OCI-LY1 (cell line): ENCODE results near the gene TENM4.

ENCODE experiments used
- H2AFZ ChIP-seq: fragments of 200-600 bp; sonication (generic), shearing (Covaris generic); 2 replicates; pipeline ENCODE4 v1.6.0; 2014; ENCODE audit warnings: antibody characterized with exemption, mild to moderate bottlenecking, low read length
- H3F3A ChIP-seq: fragments of 200-600 bp; sonication (generic), shearing (Covaris generic); 2 replicates; pipeline ENCODE4 v1.6.0; 2014; ENCODE audit warnings: mild to moderate bottlenecking, antibody characterized with exemption, low read length, moderate library complexity; ENCODE audit not compliant: insufficient read depth
- H3K27ac ChIP-seq: fragments of 200-600 bp; sonication (generic); 2 replicates; pipeline ENCODE4 v1.5.1; 2014; ENCODE audit warnings: low read length, mixed run types, mild to moderate bottlenecking, low read depth; ENCODE audit not compliant: poor library complexity, severe bottlenecking
- H3K27me3 ChIP-seq: fragments of 200-600 bp; sonication (generic); 2 replicates; pipeline ENCODE4 v1.6.0; 2014; ENCODE audit warnings: antibody characterized with exemption, mild to moderate bottlenecking, low read length, moderate library complexity; ENCODE audit not compliant: insufficient read depth
- H3K36me3 ChIP-seq: fragments of 200-600 bp; sonication (generic); 2 replicates; pipeline ENCODE4 v1.6.1; 2014; ENCODE audit warnings: mild to moderate bottlenecking, antibody characterized with exemption, low read length, moderate library complexity, mixed read lengths; ENCODE audit not compliant: insufficient read depth
- H3K4me1 ChIP-seq: fragments of 200-600 bp; sonication (generic); 2 replicates; pipeline ENCODE4 v1.5.1; 2014; ENCODE audit warnings: mild to moderate bottlenecking, low read length, moderate library complexity; ENCODE audit not compliant: insufficient read depth, severe bottlenecking
- H3K4me2 ChIP-seq: fragments of 200-600 bp; sonication (generic), shearing (Covaris generic); 2 replicates; pipeline ENCODE4 v1.6.1; 2014; ENCODE audit warnings: low read length
- H3K4me3 ChIP-seq: fragments of 200-600 bp; sonication (generic); 2 replicates; pipeline ENCODE4 v1.5.1; 2014; ENCODE audit warnings: low read length, low read depth, mild to moderate bottlenecking, mixed read lengths; ENCODE audit not compliant: poor library complexity, severe bottlenecking
- H3K79me2 ChIP-seq: fragments of 200-600 bp; shearing (Covaris generic); 2 replicates; pipeline ENCODE4 v1.6.1; 2016; ENCODE audit warnings: mixed run types, low read length, mixed read lengths; ENCODE audit not compliant: insufficient read depth
- H3K9ac ChIP-seq: fragments of 200-600 bp; sonication (generic), shearing (Covaris generic); 2 replicates; pipeline ENCODE4 v1.6.1; 2014; ENCODE audit warnings: mild to moderate bottlenecking, low read length, mixed read lengths
- H3K9me2 ChIP-seq: fragments of 200-600 bp; sonication (generic), shearing (Covaris generic); 2 replicates; pipeline ENCODE4 v1.6.1; 2014; ENCODE audit warnings: low read depth, mild to moderate bottlenecking, low read length, mixed read lengths
- H3K9me3 ChIP-seq: fragments of 200-600 bp; shearing (Covaris generic); 2 replicates; pipeline ENCODE4 v1.6.1; 2014; ENCODE audit warnings: low read length, mixed read lengths
- H4K20me1 ChIP-seq: fragments of 200-600 bp; sonication (generic), shearing (Covaris generic); 2 replicates; pipeline ENCODE4 v1.6.0; 2016; ENCODE audit warnings: mild to moderate bottlenecking, low read length; ENCODE audit not compliant: insufficient read depth
- EZH2 ChIP-seq: fragments of 200-600 bp; sonication (generic), shearing (Covaris generic); IDR thresholded peaks from 2 replicates; pipeline ENCODE4 v1.8.0; 2017; ENCODE audit warnings: borderline replicate concordance, mixed run types, mild to moderate bottlenecking, antibody characterized with exemption, low read length, moderate library complexity, mixed read lengths
- TF ChIP-seq, protein P1 (sequence below): fragments of 200-600 bp; sonication (generic), shearing (Covaris generic); IDR thresholded peaks from 2 replicates; pipeline ENCODE4 v1.5.1; 2017; ENCODE audit warnings: mild to moderate bottlenecking, antibody characterized with exemption, low read length, moderate library complexity, mixed read lengths

The TENM4 gene

DNA sequence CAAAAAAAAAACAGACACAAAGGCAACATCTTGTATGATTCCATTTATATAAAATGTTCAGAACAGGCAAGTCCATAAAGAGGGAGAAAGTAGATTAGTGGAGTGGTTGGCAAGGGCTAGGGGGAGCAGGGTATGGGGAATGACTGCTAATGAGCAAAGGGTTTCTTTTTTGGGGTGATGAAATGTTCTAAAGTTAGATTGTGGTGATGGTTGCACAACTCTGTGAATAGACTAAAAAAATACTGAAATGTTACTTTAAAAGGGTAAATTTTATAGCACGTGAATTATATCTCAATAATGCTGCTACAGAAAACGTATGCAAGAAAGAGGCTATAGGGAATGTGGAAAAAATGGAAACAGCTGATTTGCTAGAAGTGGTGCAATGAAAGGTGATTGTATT lies 155.1 kb downstream of the TENM4 start:
- H3K4me2 ChIP-seq, result no peak overlapping the region

DNA sequence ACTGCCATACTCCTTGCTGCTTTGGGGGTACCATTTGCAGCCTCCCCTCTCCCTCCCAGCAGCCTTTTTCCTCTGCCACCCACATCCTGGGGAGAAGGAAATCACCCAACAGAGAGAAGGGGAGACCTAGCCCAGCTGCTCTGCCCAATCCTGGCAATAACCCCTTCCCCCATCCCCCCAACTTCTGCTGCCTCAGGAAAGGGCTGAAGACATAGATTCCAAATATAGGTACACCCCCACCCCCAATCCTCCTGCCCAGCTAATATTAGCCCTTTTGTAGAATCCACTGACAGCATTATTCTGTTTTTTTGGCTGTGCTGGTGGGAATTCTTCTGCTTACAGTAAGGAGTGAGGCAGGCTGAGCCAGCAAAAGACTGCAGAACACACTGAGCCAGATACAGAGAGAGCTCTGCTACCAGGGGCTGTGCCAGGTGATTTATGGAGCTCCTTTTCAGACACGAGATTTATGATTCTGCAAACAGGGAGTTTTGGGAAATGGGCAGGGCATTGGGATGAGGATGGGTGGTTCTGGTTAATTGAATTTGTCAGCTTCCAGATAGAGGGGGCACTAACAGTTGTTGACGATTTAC lies 164.0 kb downstream of the TENM4 start:
- no peak overlapping the region for H3K4me3 ChIP-seq
- no peaks in the 10 kb centered on the region for H3K79me2 ChIP-seq
- H3K4me1 ChIP-seq, result no peaks in the 10 kb centered on the region
- no peaks in the 10 kb centered on the region for H3K9me3 ChIP-seq
- H3K27ac ChIP-seq, result no peak overlapping the region
- no peak overlapping the region for H2AFZ ChIP-seq
- no peaks in the 10 kb centered on the region for H3K36me3 ChIP-seq
- TF ChIP-seq EZH2, result no peak
- TF ChIP-seq, protein P1, sequence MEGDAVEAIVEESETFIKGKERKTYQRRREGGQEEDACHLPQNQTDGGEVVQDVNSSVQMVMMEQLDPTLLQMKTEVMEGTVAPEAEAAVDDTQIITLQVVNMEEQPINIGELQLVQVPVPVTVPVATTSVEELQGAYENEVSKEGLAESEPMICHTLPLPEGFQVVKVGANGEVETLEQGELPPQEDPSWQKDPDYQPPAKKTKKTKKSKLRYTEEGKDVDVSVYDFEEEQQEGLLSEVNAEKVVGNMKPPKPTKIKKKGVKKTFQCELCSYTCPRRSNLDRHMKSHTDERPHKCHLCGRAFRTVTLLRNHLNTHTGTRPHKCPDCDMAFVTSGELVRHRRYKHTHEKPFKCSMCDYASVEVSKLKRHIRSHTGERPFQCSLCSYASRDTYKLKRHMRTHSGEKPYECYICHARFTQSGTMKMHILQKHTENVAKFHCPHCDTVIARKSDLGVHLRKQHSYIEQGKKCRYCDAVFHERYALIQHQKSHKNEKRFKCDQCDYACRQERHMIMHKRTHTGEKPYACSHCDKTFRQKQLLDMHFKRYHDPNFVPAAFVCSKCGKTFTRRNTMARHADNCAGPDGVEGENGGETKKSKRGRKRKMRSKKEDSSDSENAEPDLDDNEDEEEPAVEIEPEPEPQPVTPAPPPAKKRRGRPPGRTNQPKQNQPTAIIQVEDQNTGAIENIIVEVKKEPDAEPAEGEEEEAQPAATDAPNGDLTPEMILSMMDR, result no peak
- no peak overlapping the region for H3K9ac ChIP-seq
- no peaks in the 10 kb centered on the region for H3K9me2 ChIP-seq
- H4K20me1 ChIP-seq, result no peaks in the 10 kb centered on the region
- no peaks in the 10 kb centered on the region for H3K27me3 ChIP-seq
- no peak overlapping the region for H3K4me2 ChIP-seq
- no peaks in the 10 kb centered on the region for H3F3A ChIP-seq

More for the DNA sequence above, 155.1 kb downstream of the TENM4 start:
- Histone ChIP-seq H3K9ac (no peak overlapping the region), H3K4me3 (no peak overlapping the region), H2AFZ (no peak overlapping the region), H3K27ac (no peak overlapping the region), H4K20me1 (no peaks in the 10 kb centered on the region), H3K36me3 (no peaks in the 10 kb centered on the region), H3K9me2 (no peaks in the 10 kb centered on the region), H3F3A (no peaks in the 10 kb centered on the region), H3K79me2 (no peaks in the 10 kb centered on the region), H3K4me1 (no peaks in the 10 kb centered on the region), H3K27me3 (no peaks in the 10 kb centered on the region), H3K9me3 (no peaks in the 10 kb centered on the region)
- TF ChIP-seq, protein P1, result no peak
- no peak for TF ChIP-seq EZH2

DNA sequence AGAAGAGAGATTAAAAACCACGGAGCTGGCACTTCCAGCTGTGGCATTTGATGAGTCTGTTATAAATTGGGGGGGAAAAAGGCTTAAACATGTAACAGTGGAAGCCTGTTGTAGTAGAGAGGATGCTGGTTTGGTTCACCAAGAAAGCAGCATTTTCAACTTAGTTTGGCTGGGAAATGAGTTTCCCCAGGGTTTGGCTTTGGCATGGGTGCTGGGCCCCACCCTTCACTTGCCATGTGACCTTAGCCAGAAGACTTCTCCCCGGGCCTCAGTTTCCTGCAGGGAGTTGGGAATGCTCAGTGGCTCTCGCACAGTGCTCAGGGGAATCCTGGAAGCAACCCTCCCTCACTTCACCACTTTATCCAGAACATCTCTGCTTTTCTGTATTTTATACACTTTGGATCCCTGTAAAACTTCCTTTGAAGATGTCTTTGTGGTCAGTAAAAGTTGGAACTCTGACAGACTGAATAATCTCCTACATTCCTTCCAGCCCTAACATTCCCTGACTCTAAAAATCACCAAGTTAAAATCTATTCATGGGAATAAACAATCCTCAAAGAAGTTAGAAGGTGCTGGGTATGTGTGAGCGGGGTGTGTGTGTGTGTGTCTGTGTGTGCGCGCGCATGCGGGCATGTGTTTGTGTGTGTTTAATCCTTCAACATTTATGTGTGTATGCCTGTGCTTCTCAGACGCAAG lies 166.0 kb downstream of the TENM4 start:
- Histone ChIP-seq H3K36me3 (no peaks in the 10 kb centered on the region), H3F3A (no peaks in the 10 kb centered on the region), H3K9me3 (no peaks in the 10 kb centered on the region), H3K4me1 (no peaks in the 10 kb centered on the region), H3K27ac (no peak overlapping the region), H2AFZ (no peak overlapping the region), H4K20me1 (no peaks in the 10 kb centered on the region), H3K27me3 (no peaks in the 10 kb centered on the region), H3K9me2 (no peaks in the 10 kb centered on the region), H3K79me2 (no peaks in the 10 kb centered on the region), H3K4me3 (no peak overlapping the region), H3K9ac (no peak overlapping the region), H3K4me2 (no peak overlapping the region)
- TF ChIP-seq EZH2, result no peak
- TF ChIP-seq, protein P1, result no peak
